A673 (cell line): Measurements from ENCODE around the gene OR10G3. TPM values are rescaled to one million over a fixed set of nuclear protein-coding genes. Genes with fewer than 3 reads are reported as not detected.

Experiments
- Bru-seq: library from RNA; stranded (reverse); fragments of 400-500 nt; gene quantifications from one replicate; lab custom pipeline; 2021; lab: Mats Ljungman, UMichigan
- BruChase-seq, 2 experiments: library from RNA; stranded (reverse); fragments of 400-500 nt; gene quantifications; one replicate each; lab custom pipeline; 2021; lab: Mats Ljungman, UMichigan
- BruUV-seq: library from RNA; stranded (reverse); fragments of 400-500 nt; replicated peaks from 2 replicates; lab custom pipeline; 2021; lab: Mats Ljungman, UMichigan
- CTCF ChIA-PET: fragments of 300-600 bp; sonication (Branson Sonifier 250); formaldehyde crosslinking; loops from one replicate; lab custom pipeline; 2022; ENCODE audit warnings: antibody characterized with exemption; lab: Charles Lee
- POLR2A ChIA-PET: fragments of 300-600 bp; sonication (Branson Sonifier 250); formaldehyde crosslinking; loops from one replicate; lab custom pipeline; 2022; ENCODE audit warnings: antibody characterized with exemption; ENCODE audit not compliant: low non-redundant PET; lab: Charles Lee
- DNase-seq: peaks from one replicate; pipeline ENCODE4 v3.0.0-alpha.2; 2015; ENCODE audit warnings: low spot score
- H3K27ac ChIP-seq: fragments of 200-600 bp; sonication (generic); 2 replicates; pipeline ENCODE4 v1.5.1; 2016; ENCODE audit warnings: mixed run types, low read depth, mild to moderate bottlenecking, mixed read lengths, antibody characterized with exemption, low read length; ENCODE audit not compliant: poor library complexity, severe bottlenecking
- H3K27me3 ChIP-seq: fragments of 200-600 bp; sonication (generic); replicated peaks from 2 replicates; pipeline ENCODE4 v1.6.1; 2017; ENCODE audit warnings: mixed run types, low read depth, mild to moderate bottlenecking, mixed read lengths, antibody characterized with exemption, low read length; ENCODE audit not compliant: insufficient read depth, poor library complexity
- H3K36me3 ChIP-seq: fragments of 200-600 bp; sonication (generic); 2 replicates; pipeline ENCODE4 v1.6.1; 2016; ENCODE audit warnings: mixed run types, mild to moderate bottlenecking, mixed read lengths, antibody characterized with exemption, low read length; ENCODE audit not compliant: insufficient read depth, poor library complexity, severe bottlenecking
- H3K4me1 ChIP-seq: fragments of 200-600 bp; sonication (generic); 2 replicates; pipeline ENCODE4 v1.6.1; 2017; ENCODE audit warnings: mixed run types, mild to moderate bottlenecking, mixed read lengths, antibody characterized with exemption, low read length; ENCODE audit not compliant: insufficient read depth, poor library complexity, severe bottlenecking
- H3K4me3 ChIP-seq: fragments of 200-600 bp; sonication (generic); 2 replicates; pipeline ENCODE4 v1.5.1; 2016; ENCODE audit warnings: low read depth, mixed run types, mild to moderate bottlenecking, mixed read lengths, low read length; ENCODE audit not compliant: poor library complexity, severe bottlenecking
- H3K9me3 ChIP-seq: fragments of 200-600 bp; sonication (generic); 2 replicates; pipeline ENCODE4 v1.6.1; 2016; ENCODE audit warnings: mixed run types, low read depth, mild to moderate bottlenecking, mixed read lengths, antibody characterized with exemption, low read length; ENCODE audit not compliant: poor library complexity, severe bottlenecking
- CTCF ChIP-seq: fragments of 300-800, 200-600 bp; sonication (generic); conservative IDR thresholded peaks from 2 replicates; pipeline ENCODE4 v1.5.1; 2017; ENCODE audit warnings: low read depth, mild to moderate bottlenecking, antibody characterized with exemption, low read length, moderate library complexity, mixed read lengths
- EZH2 ChIP-seq: fragments of 200-600 bp; sonication (generic); IDR thresholded peaks from 2 replicates; pipeline ENCODE4 v1.6.1; 2017; ENCODE audit warnings: borderline replicate concordance, low read depth, mild to moderate bottlenecking, mixed read lengths, antibody characterized with exemption, low read length; ENCODE audit not compliant: poor library complexity, severe bottlenecking
- intact Hi-C: fragments of 100-400 bp; cut with micrococcal nuclease; formaldehyde crosslinking; loops from one replicate; pipeline ENCODE4 v1.10.0; 2022; ENCODE audit not compliant: unreplicated experiment
- long read RNA-seq: library from polyadenylated mRNA; stranded (forward); transcript quantifications from one replicate; pipeline ENCODE4 v2.0.0, GENCODE V29; 2022
- total RNA-seq: library from RNA; stranded (reverse); gene quantifications from 2 replicates; pipeline ENCODE4 v1.2.3, GENCODE V29; 2021

OR10G3 gene
- total RNA-seq (not detected in 2 replicates), Bru-seq, nascent RNA (not detected), BruChase-seq, experiment 1, labeled RNA remaining after a 2-hour chase (not detected), BruChase-seq, experiment 2, labeled RNA remaining after a 6-hour chase (not detected)
- long read RNA-seq: 0 reads

GRCh38 chr14:21579976-21580375 lies at the start of gene OR10G3:
OR10G3 (minus strand) TSS chr14:21580076; CDS start chr14:21570744, 9,332 bp downstream.
- H3K27me3 ChIP-seq: no peaks in the 10 kb centered on the region
- ChIA-PET POLR2A (no interaction called here), CTCF (no interaction called here)
- no peak within 1 kb of the TSS for H3K4me3 ChIP-seq
- H3K36me3 ChIP-seq: no peaks in the 10 kb centered on the region
- no peaks in the 10 kb centered on the region for H3K4me1 ChIP-seq
- no TSS peak for BruUV-seq
- DNase-seq: no peak
- intact Hi-C loops: no loop called here
- H3K9me3 ChIP-seq: no peaks in the 10 kb centered on the region
- TF ChIP-seq CTCF (no peak), EZH2 (no peak)
- H3K27ac ChIP-seq: no peak within 1 kb of the TSS

GRCh38 chr14:21626491-21627230 lies 46.8 kb upstream of the OR10G3 start:
- no TSS peak for BruUV-seq
- no peak for DNase-seq
- Histone ChIP-seq H3K4me1 (peaks cover 11% of the 10 kb centered on the region), H3K27me3 (no peaks in the 10 kb centered on the region), H3K4me3 (no peak overlapping the region), H3K36me3 (no peaks in the 10 kb centered on the region), H3K27ac (no peak overlapping the region), H3K9me3 (no peaks in the 10 kb centered on the region)
- intact Hi-C loops: no loop called here
- POLR2A ChIA-PET: no interaction called here
- TF ChIP-seq CTCF (no peak), EZH2 (no peak)
- CTCF ChIA-PET: interaction anchor here (0.6 kb wide), 1 partner anchor 96 kb away, joined by 3 read pairs; no protein-coding TSS in a partner anchor

- no peak for TF ChIP-seq CTCF
Measured at GRCh38 chr14:21617614-21618013, 37.7 kb upstream of the OR10G3 start.

More at GRCh38 chr14:21617614-21618013, 37.7 kb upstream of the OR10G3 start:
- H3K27ac ChIP-seq: no peak overlapping the region
- CTCF ChIA-PET: no interaction called here
- no peak for DNase-seq
- no peaks in the 10 kb centered on the region for H3K27me3 ChIP-seq
- intact Hi-C loops: no loop called here
- H3K4me3 ChIP-seq: no peak overlapping the region
- H3K36me3 ChIP-seq: no peaks in the 10 kb centered on the region
- POLR2A ChIA-PET: no interaction called here
- H3K9me3 ChIP-seq: no peaks in the 10 kb centered on the region
- no TSS peak for BruUV-seq
- peaks cover 11% of the 10 kb centered on the region for H3K4me1 ChIP-seq
